Cerebellar nuclear complex (tissue), 1 donor: ENCODE measurements around the gene TFDP3.

ENCODE experiments used
- DNase-seq, 2 experiments: peaks; one replicate each; lab custom pipeline; 2025; lab: John Stamatoyannopoulos, UW

TFDP3 gene

GRCh38 chrX:133218329-133218728 is at the start of gene TFDP3:
TSS of gene TFDP3 (minus strand) at chrX:133218354. CDS start at chrX:133218259, 95 bp downstream.
- DNase-seq, result no peak

- DNase-seq, result no peak
These were observed 49.5 kb upstream of the TFDP3 start for GRCh38 chrX:133267621-133268020.

GRCh38 chrX:133265331-133265730 is 47.2 kb upstream of the TFDP3 start:
- no peak for DNase-seq

- DNase-seq, result no peak
These were observed 40.3 kb upstream of the TFDP3 start for GRCh38 chrX:133258481-133258880.

GRCh38 chrX:133254666-133255065 is 36.5 kb upstream of the TFDP3 start:
- no peak for DNase-seq

- DNase-seq, result no peak
These were observed 33.0 kb upstream of the TFDP3 start for GRCh38 chrX:133251204-133251603.

GRCh38 chrX:133250184-133251100 is 32.3 kb upstream of the TFDP3 start:
- no peak for DNase-seq

GRCh38 chrX:133249266-133250058 is 31.3 kb upstream of the TFDP3 start:
- DNase-seq, result no peak

GRCh38 chrX:133248177-133248576 is 30.0 kb upstream of the TFDP3 start:
- no peak for DNase-seq

- no peak for DNase-seq
These were observed 28.8 kb upstream of the TFDP3 start for GRCh38 chrX:133246921-133247320.

- DNase-seq, result no peak
These were observed 17.7 kb upstream of the TFDP3 start for GRCh38 chrX:133235830-133236229.

- DNase-seq, result no peak
These were observed 14.2 kb upstream of the TFDP3 start for GRCh38 chrX:133232331-133232730.

- no peak for DNase-seq
These were observed 11.2 kb upstream of the TFDP3 start for GRCh38 chrX:133229361-133229760.

- DNase-seq, result no peak
These were observed 2.4 kb downstream of the TFDP3 start for GRCh38 chrX:133215747-133216146.

GRCh38 chrX:133215017-133215416 is 3.1 kb downstream of the TFDP3 start:
- DNase-seq, result no peak

GRCh38 chrX:133214301-133214700 is 3.9 kb downstream of the TFDP3 start:
- no peak for DNase-seq

- no peak for DNase-seq
These were observed 5.0 kb downstream of the TFDP3 start for GRCh38 chrX:133213117-133213516.

GRCh38 chrX:133207751-133208150 is 10.4 kb downstream of the TFDP3 start:
- no peak for DNase-seq

GRCh38 chrX:133191739-133192039 is 26.5 kb downstream of the TFDP3 start:
- no peak for DNase-seq

GRCh38 chrX:133190877-133191738 is 27.0 kb downstream of the TFDP3 start:
- no peak for DNase-seq

GRCh38 chrX:133189195-133189594 is 29.0 kb downstream of the TFDP3 start:
- DNase-seq, result no peak

GRCh38 chrX:133188631-133189030 is 29.5 kb downstream of the TFDP3 start:
- no peak for DNase-seq
